ENCODE results near the gene HSPA5. TPM values are rescaled to one million over a fixed set of nuclear protein-coding genes. Genes with fewer than 3 reads are reported as not detected.
"Not testable (repeated sequence)": the region's sequence is repeated elsewhere in the genome, so short reads cannot be mapped to it uniquely, and the experiment has no call there.

HSPA5 gene
- total RNA-seq, 2 donors from 2014 or later = 281 to 441 TPM

DNA sequence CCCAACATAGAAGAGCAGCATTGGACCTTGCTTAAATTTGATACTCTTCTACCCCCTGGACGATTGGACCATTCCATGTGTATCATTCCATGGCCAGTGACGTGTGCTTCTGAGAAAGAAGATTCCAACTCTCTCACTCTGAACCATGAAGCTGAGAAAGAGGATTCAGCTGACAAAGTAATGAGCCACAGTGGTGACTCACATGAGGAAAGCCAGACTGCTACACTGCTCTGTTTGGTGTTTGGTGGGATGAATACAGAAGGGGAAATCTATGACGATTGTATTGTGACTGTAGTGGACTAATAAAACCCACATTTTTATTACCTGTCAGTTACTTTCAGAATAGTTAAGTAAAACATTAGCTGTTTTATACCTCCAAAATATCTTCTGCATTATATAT, 7.5 kb downstream of the HSPA5 start:
- H3K4me1 ChIP-seq = peaks cover 13% of the 10 kb centered on the region
- DNase-seq = no peak
- H3K27me3 ChIP-seq = no peaks in the 10 kb centered on the region
- no peak overlapping the region for H3K4me3 ChIP-seq
- peaks cover 9% of the 10 kb centered on the region for H3K36me3 ChIP-seq
- H3K9me3 ChIP-seq = no peaks in the 10 kb centered on the region
- H3K27ac ChIP-seq = no peak overlapping the region
- H3K9ac ChIP-seq (ENCODE audit: low read depth in 2 of 2, low read length in 2 of 2) = no peak overlapping the region
- TF ChIP-seq, protein P1, sequence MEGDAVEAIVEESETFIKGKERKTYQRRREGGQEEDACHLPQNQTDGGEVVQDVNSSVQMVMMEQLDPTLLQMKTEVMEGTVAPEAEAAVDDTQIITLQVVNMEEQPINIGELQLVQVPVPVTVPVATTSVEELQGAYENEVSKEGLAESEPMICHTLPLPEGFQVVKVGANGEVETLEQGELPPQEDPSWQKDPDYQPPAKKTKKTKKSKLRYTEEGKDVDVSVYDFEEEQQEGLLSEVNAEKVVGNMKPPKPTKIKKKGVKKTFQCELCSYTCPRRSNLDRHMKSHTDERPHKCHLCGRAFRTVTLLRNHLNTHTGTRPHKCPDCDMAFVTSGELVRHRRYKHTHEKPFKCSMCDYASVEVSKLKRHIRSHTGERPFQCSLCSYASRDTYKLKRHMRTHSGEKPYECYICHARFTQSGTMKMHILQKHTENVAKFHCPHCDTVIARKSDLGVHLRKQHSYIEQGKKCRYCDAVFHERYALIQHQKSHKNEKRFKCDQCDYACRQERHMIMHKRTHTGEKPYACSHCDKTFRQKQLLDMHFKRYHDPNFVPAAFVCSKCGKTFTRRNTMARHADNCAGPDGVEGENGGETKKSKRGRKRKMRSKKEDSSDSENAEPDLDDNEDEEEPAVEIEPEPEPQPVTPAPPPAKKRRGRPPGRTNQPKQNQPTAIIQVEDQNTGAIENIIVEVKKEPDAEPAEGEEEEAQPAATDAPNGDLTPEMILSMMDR (IDR thresholded peaks at IDR 0.05) = no peak
- intact Hi-C loops (cut with DNase I) = no loop called here

DNA sequence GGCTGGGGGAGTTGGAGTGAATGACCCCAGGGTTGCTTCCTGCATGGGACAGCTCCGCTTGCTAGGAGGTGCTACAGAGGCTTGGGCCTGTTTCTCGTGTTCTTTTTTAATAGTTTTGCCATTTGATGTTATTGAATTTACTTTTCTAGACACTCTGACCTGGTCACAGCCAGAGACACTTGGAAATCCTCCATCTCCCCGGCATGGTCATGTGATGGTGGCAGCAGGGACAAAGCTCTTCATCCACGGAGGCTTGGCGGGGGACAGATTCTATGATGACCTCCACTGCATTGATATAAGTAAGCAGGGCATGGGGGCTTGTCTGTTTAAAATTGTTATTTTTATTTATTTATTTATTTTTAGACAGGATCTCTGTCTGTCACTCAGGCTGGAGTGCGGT, 13.4 kb downstream of the HSPA5 start:
- Histone ChIP-seq H3K27ac (no peak overlapping the region), H3K9ac (ENCODE audit: low read depth in 2 of 2, low read length in 2 of 2) (no peak overlapping the region), H3K9me3 (no peaks in the 10 kb centered on the region), H3K36me3 (no peaks in the 10 kb centered on the region), H3K4me1 (no peaks in the 10 kb centered on the region), H3K4me3 (no peak overlapping the region), H3K27me3 (no peaks in the 10 kb centered on the region)
- TF ChIP-seq, protein P1 (IDR thresholded peaks at IDR 0.05) = no peak
- no peak for DNase-seq
- intact Hi-C loops (cut with DNase I) = no loop called here

DNA sequence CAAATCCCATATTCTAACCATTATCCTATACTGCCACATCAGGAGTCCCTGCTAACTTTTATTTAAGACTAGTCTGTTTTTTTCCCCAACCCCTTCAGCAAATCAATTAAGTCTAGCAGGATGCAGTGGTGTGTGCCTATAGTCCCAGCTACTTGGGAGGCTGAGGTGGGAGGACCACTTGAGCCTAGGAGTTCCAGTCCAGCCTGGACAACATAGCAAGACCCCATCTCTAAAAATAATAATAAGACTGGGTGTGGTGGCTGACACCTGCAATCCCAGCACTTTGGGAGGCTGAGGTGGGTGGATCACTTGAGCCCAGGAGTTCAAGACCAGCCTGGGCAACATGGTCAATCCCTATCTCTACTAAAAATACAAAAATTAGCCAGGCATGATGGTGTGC, 16.3 kb downstream of the HSPA5 start:
- H3K4me3 ChIP-seq = not testable (repeated sequence)

DNA sequence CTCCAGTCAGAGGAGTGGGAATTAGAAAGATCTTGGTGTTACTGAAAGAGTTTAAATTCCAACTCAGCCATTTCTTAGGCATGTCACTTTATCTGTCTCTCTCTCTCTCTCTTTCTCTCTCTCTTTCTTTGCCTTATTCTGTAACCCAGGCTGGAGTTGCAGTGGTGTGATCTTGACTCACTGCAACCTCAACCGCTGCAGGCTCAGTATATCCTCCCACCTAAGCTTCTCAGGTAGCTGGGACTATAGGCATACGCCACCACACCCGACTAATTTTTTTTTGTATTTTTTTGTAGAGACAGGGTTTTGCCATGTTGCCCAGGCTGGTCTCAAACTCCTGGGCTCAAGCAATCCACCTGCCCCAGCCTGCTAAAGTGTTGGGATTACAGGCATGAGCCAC, 22.5 kb downstream of the HSPA5 start:
- no peaks in the 10 kb centered on the region for H3K4me1 ChIP-seq
- TF ChIP-seq, protein P1 (IDR thresholded peaks at IDR 0.05) = no peak

More for the DNA sequence above, 16.3 kb downstream of the HSPA5 start:
- H3K9me3 ChIP-seq; H3K27ac ChIP-seq; DNase-seq; intact Hi-C loops (cut with DNase I); H3K4me1 ChIP-seq; H3K36me3 ChIP-seq; H3K27me3 ChIP-seq; H3K9ac ChIP-seq (ENCODE audit: low read depth in 2 of 2, low read length in 2 of 2): not testable (repeated sequence)

DNA sequence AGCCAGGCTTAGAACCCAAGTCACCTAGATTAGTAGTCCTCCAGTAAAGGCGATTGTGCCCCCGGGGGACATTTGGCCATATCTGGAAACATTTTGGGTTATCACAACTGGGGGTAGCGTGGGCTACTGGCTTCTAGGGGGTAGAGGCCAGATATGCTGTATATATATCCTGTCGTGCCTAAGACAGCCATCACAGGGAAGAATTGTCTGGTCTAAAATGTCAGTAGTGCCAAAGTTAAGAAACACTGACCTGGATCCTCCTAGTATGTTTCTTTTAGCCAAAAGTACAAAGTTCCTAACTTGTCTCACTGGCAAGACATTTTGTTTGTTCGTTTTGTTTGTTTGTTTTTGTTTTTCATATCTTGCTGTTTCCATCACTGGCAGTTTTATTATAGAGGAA, 27.0 kb downstream of the HSPA5 start:
- no peaks in the 10 kb centered on the region for H3K4me1 ChIP-seq
- no peaks in the 10 kb centered on the region for H3K27me3 ChIP-seq
- no peak overlapping the region for H3K4me3 ChIP-seq
- no peaks in the 10 kb centered on the region for H3K9me3 ChIP-seq
- intact Hi-C loops (cut with DNase I) = no loop called here
- no peak overlapping the region for H3K9ac ChIP-seq (ENCODE audit: low read depth in 2 of 2, low read length in 2 of 2)
- TF ChIP-seq, protein P1 (IDR thresholded peaks at IDR 0.05) = no peak
- no peak overlapping the region for H3K27ac ChIP-seq
- DNase-seq = no peak
- H3K36me3 ChIP-seq = no peaks in the 10 kb centered on the region

More for the DNA sequence above, 22.5 kb downstream of the HSPA5 start:
- no peak overlapping the region for H3K4me3 ChIP-seq
- intact Hi-C loops (cut with DNase I) = no loop called here
- H3K27me3 ChIP-seq = no peaks in the 10 kb centered on the region
- H3K9ac ChIP-seq (ENCODE audit: low read depth in 2 of 2, low read length in 2 of 2) = no peak overlapping the region
- DNase-seq = no peak
- no peak overlapping the region for H3K27ac ChIP-seq
- no peaks in the 10 kb centered on the region for H3K36me3 ChIP-seq
- H3K9me3 ChIP-seq = no peaks in the 10 kb centered on the region

DNA sequence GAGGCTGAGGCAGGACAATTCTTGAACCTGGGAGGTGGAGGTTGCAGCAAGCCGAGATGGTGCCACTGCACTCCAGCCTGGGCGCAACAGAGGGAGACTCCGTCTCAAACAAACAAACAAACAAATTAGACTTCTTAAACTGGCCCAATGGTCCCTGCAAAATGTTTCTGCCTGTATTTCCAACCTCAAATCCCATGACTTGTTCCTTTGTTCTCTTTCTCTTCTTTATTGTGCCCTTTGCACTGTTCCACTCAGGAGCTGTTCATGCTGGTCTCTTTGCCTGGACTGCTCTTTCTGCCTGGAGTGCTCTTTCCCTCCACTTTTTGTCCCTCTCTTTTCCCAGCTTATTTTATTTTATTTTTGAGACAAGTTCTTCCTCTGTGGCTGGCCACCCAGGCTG, 36.7 kb downstream of the HSPA5 start:
- no peaks in the 10 kb centered on the region for H3K36me3 ChIP-seq
- TF ChIP-seq, protein P1 (IDR thresholded peaks at IDR 0.05) = no peak
- H3K4me1 ChIP-seq = peaks cover 2% of the 10 kb centered on the region
- no peaks in the 10 kb centered on the region for H3K9me3 ChIP-seq
- H3K4me3 ChIP-seq = no peak overlapping the region
- DNase-seq = no peak
- no peak overlapping the region for H3K27ac ChIP-seq
- intact Hi-C loops (cut with DNase I) = no loop called here
- no peak overlapping the region for H3K9ac ChIP-seq (ENCODE audit: low read depth in 2 of 2, low read length in 2 of 2)
- no peaks in the 10 kb centered on the region for H3K27me3 ChIP-seq

Data from colonic mucosa (tissue), 4 donors.